HepG2 (cell line): ENCODE results near the gene CAPN2. TPM values are rescaled to one million over a fixed set of nuclear protein-coding genes. Genes with fewer than 3 reads are reported as not detected.
A peak's percentile ranks its signal among the peaks of the same experiment; 100 is the strongest.

Experiments
- CCDC6 ChIP-seq: sonication (generic); formaldehyde crosslinking; IDR thresholded peaks from 2 replicates; pipeline ENCODE4 v1.8.1; 2022; ENCODE audit warnings: mild to moderate bottlenecking, missing genetic modification reagents, moderate library complexity
- CEBPG ChIP-seq: IDR thresholded peaks from 2 replicates; pipeline ENCODE4 v1.6.1; 2016
- ERF ChIP-seq: IDR thresholded peaks from 2 replicates; pipeline ENCODE4 v1.6.1; 2018; ENCODE audit warnings: missing biosample characterization, missing genetic modification reagents
- GPN1 ChIP-seq: sonication (generic); formaldehyde crosslinking; IDR thresholded peaks from 2 replicates; pipeline ENCODE4 v1.5.1; 2020; ENCODE audit warnings: missing genetic modification reagents, borderline replicate concordance
- HMG20B ChIP-seq: conservative IDR thresholded peaks from 2 replicates; pipeline ENCODE4 v1.6.1; 2016; ENCODE audit warnings: missing genetic modification reagents, missing compliant biosample characterization
- KDM6A ChIP-seq: IDR thresholded peaks from 2 replicates; pipeline ENCODE4 v1.6.1; 2016; ENCODE audit warnings: low read depth
- NFE2L1 ChIP-seq: sonication (generic); formaldehyde crosslinking; IDR thresholded peaks from 2 replicates; pipeline ENCODE4 v1.4.0; 2020; ENCODE audit warnings: missing genetic modification reagents, mild to moderate bottlenecking, borderline replicate concordance
- NR1H2 ChIP-seq: sonication (generic); formaldehyde crosslinking; IDR thresholded peaks from 2 replicates; pipeline ENCODE4 v1.8.1; 2022; ENCODE audit warnings: low read depth, missing genetic modification reagents, borderline replicate concordance
- NR2F1 ChIP-seq, 2 experiments: fragments of 450-650 bp in 1 of 2; formaldehyde crosslinking in 1 of 2; IDR thresholded peaks; 2 replicates each; pipeline versions ENCODE4 v1.5.0 to v1.6.1; 2016 to 2020; ENCODE audit warnings: mild to moderate bottlenecking in 1 of 2, missing compliant biosample characterization in 1 of 2, missing genetic modification reagents in 1 of 2, moderate library complexity in 1 of 2
- RXRB ChIP-seq: IDR thresholded peaks from 2 replicates; pipeline ENCODE4 v1.6.1; 2016; ENCODE audit warnings: borderline replicate concordance, missing genetic modification reagents, missing compliant biosample characterization
- YY1 ChIP-seq: IDR thresholded peaks from 2 replicates; pipeline ENCODE4 v1.6.1; 2011; ENCODE audit warnings: low read length, low read depth, moderate library complexity, mild to moderate bottlenecking; ENCODE audit not compliant: insufficient read depth, insufficient replicate concordance
- ZFX ChIP-seq: sonication (generic); formaldehyde crosslinking; IDR thresholded peaks from 2 replicates; pipeline ENCODE4 v1.4.0; 2020; ENCODE audit warnings: mild to moderate bottlenecking, low read depth, missing genetic modification reagents, moderate library complexity
- ZNF292 ChIP-seq: sonication (generic); formaldehyde crosslinking; IDR thresholded peaks from 2 replicates; pipeline ENCODE4 v1.8.1; 2022; ENCODE audit warnings: mild to moderate bottlenecking, low read depth, missing genetic modification reagents, borderline replicate concordance
- ZNF350 ChIP-seq: sonication (generic); formaldehyde crosslinking; IDR thresholded peaks from 2 replicates; pipeline ENCODE4 v1.4.0; 2020; ENCODE audit warnings: mild to moderate bottlenecking, low read depth, missing genetic modification reagents, borderline replicate concordance
- ZNF7 ChIP-seq: IDR thresholded peaks from 2 replicates; pipeline ENCODE4 v1.6.1; 2016; ENCODE audit warnings: missing biosample characterization, missing genetic modification reagents
- ZNF768 ChIP-seq: sonication (generic); formaldehyde crosslinking; IDR thresholded peaks from 2 replicates; pipeline ENCODE4 v1.4.0; 2020; ENCODE audit warnings: missing genetic modification reagents
- ZNF878 ChIP-seq: sonication (generic); formaldehyde crosslinking; IDR thresholded peaks from 2 replicates; pipeline ENCODE4 v1.8.1; 2023; ENCODE audit warnings: mild to moderate bottlenecking, missing genetic modification reagents, moderate library complexity
- polyA plus RNA-seq, 8 experiments: library from polyadenylated mRNA; depleted of rRNA in 3 of 8; stranded (reverse) in 7 of 8; unstranded in 1 of 8; fragments of >200 nt; fragmentation: Illumina TruSeq in 4 of 8; extraction: Trizol in 4 of 8; gene quantifications; 2 replicates each; pipeline versions ENCODE4 v1.2.1 to v1.2.3, GENCODE V29; 2011 to 2016; ENCODE audit warnings: low read depth in 4 of 8, missing spikeins in 1 of 8, mixed read lengths in 1 of 8; ENCODE audit not compliant: insufficient read depth in 1 of 8
- total RNA-seq, 5 experiments: library from RNA; depleted of rRNA; stranded (reverse); fragments of >200 nt; fragmentation: Illumina TruSeq; extraction: Trizol; gene quantifications; 2 replicates each; pipeline ENCODE4 v1.2.3, GENCODE V29; 2016; ENCODE audit warnings: low read depth in 1 of 5
- TF ChIP-seq, protein P1 (sequence below): sonication (generic); formaldehyde crosslinking; IDR thresholded peaks from 2 replicates; pipeline ENCODE4 v1.5.0; 2020; ENCODE audit warnings: mild to moderate bottlenecking, missing genetic modification reagents
- TF ChIP-seq, protein P2 (sequence below): sonication (generic); formaldehyde crosslinking; IDR thresholded peaks from 2 replicates; pipeline ENCODE4 v1.4.0; 2020; ENCODE audit warnings: mild to moderate bottlenecking, missing genetic modification reagents, borderline replicate concordance
- TF ChIP-seq, protein P3 (sequence below): sonication (generic); formaldehyde crosslinking; IDR thresholded peaks from 2 replicates; pipeline ENCODE4 v1.4.0; 2020; ENCODE audit warnings: missing genetic modification reagents
- TF ChIP-seq, protein P4 (sequence below): IDR thresholded peaks from 2 replicates; pipeline ENCODE4 v1.6.1; 2016; ENCODE audit warnings: missing compliant biosample characterization, missing genetic modification reagents, borderline replicate concordance

Gene CAPN2
- total and polyA plus RNA-seq, 2 of the 13 experiments (the other 11 are each of a cell fraction or from before 2014, with no cell fraction given), result 6.2 to 7.4 TPM

DNA sequence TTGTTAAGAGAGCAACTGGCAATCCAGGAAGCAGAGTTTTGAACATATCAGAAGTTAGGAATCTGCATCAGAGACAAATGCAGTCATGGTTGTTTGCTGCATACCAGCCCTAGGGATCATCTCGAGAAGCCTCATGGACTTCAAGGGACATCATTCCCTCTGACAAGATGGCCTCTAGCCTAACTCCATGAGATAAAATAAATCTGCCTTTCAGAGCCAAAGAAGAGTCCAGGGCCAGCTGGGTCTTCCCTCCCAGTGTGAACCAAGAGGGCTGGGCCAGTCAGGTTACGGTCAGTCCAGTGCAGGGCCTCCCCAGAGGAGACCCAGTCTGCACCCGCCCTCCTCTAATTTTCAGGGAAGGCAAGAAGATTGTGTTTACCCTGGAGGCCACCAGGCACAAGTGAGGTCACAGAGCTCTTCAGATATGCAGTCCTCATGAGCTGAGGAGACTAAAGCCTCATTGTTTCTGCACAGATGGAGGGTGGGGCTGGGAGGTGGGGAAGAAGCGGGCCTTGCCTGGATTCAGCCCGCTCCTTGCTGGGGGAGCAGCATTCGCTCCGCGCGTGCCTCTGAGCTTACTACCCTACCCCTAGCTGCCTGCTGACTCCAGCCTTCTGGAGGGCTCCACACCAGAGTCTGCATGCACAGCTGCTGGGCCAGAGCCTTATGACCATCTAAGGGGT, 52.8 kb downstream of the CAPN2 start (continued):
- TF ChIP-seq, protein P1, sequence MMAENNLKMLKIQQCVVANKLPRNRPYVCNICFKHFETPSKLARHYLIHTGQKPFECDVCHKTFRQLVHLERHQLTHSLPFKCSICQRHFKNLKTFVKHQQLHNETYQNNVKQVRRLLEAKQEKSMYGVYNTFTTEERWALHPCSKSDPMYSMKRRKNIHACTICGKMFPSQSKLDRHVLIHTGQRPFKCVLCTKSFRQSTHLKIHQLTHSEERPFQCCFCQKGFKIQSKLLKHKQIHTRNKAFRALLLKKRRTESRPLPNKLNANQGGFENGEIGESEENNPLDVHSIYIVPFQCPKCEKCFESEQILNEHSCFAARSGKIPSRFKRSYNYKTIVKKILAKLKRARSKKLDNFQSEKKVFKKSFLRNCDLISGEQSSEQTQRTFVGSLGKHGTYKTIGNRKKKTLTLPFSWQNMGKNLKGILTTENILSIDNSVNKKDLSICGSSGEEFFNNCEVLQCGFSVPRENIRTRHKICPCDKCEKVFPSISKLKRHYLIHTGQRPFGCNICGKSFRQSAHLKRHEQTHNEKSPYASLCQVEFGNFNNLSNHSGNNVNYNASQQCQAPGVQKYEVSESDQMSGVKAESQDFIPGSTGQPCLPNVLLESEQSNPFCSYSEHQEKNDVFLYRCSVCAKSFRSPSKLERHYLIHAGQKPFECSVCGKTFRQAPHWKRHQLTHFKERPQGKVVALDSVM (CRISPR knock-in tag), result peak; percentile 90
- TF ChIP-seq ZNF768 (CRISPR knock-in tag) (peak; percentile 35; the same call in 1 of the 2 replicates), ZNF7 (CRISPR knock-in tag) (no peak), NFE2L1 (no peak), ERF (CRISPR knock-in tag) (peak; percentile 19; the same call in 1 of the 2 replicates), HMG20B (0 out of 2 replicates have a peak, but pooled peaks have one; percentile 44), RXRB (peak; percentile 64), CCDC6 (peak; percentile 44; the same call in 1 of the 2 replicates), NR2F1 (CRISPR knock-in tag; IDR thresholded peaks at IDR 0.05) (0 out of 4 replicates have a peak, but pooled peaks of 1 of the 2 experiments have one; percentile 44), ZFX (CRISPR knock-in tag) (peak; percentile 43; the same call in 1 of the 2 replicates), ZNF350 (peak; percentile 13; the same call in 1 of the 2 replicates), GPN1 (CRISPR knock-in tag) (no peak), KDM6A (peak; percentile 41), ZNF878 (CRISPR knock-in tag) (0 out of 2 replicates have a peak, but pooled peaks have one; percentile 43), YY1 (peak; percentile 41), NR1H2 (CRISPR knock-in tag) (no peak), CEBPG (0 out of 2 replicates have a peak, but pooled peaks have one; percentile 18), ZNF292 (CRISPR knock-in tag) (peak; percentile 53; the same call in 1 of the 2 replicates)
- TF ChIP-seq, protein P2, sequence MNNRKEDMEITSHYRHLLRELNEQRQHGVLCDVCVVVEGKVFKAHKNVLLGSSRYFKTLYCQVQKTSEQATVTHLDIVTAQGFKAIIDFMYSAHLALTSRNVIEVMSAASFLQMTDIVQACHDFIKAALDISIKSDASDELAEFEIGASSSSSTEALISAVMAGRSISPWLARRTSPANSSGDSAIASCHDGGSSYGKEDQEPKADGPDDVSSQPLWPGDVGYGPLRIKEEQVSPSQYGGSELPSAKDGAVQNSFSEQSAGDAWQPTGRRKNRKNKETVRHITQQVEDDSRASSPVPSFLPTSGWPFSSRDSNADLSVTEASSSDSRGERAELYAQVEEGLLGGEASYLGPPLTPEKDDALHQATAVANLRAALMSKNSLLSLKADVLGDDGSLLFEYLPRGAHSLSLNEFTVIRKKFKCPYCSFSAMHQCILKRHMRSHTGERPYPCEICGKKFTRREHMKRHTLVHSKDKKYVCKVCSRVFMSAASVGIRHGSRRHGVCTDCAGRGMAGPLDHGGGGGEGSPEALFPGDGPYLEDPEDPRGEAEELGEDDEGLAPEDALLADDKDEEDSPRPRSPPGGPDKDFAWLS (CRISPR knock-in tag), result no peak
- TF ChIP-seq, protein P3, sequence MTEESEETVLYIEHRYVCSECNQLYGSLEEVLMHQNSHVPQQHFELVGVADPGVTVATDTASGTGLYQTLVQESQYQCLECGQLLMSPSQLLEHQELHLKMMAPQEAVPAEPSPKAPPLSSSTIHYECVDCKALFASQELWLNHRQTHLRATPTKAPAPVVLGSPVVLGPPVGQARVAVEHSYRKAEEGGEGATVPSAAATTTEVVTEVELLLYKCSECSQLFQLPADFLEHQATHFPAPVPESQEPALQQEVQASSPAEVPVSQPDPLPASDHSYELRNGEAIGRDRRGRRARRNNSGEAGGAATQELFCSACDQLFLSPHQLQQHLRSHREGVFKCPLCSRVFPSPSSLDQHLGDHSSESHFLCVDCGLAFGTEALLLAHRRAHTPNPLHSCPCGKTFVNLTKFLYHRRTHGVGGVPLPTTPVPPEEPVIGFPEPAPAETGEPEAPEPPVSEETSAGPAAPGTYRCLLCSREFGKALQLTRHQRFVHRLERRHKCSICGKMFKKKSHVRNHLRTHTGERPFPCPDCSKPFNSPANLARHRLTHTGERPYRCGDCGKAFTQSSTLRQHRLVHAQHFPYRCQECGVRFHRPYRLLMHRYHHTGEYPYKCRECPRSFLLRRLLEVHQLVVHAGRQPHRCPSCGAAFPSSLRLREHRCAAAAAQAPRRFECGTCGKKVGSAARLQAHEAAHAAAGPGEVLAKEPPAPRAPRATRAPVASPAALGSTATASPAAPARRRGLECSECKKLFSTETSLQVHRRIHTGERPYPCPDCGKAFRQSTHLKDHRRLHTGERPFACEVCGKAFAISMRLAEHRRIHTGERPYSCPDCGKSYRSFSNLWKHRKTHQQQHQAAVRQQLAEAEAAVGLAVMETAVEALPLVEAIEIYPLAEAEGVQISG (CRISPR knock-in tag), result no peak
- TF ChIP-seq, protein P4, sequence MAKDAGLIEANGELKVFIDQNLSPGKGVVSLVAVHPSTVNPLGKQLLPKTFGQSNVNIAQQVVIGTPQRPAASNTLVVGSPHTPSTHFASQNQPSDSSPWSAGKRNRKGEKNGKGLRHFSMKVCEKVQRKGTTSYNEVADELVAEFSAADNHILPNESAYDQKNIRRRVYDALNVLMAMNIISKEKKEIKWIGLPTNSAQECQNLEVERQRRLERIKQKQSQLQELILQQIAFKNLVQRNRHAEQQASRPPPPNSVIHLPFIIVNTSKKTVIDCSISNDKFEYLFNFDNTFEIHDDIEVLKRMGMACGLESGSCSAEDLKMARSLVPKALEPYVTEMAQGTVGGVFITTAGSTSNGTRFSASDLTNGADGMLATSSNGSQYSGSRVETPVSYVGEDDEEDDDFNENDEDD, result peak; percentile 26; the same call in 1 of the 2 replicates
